DND-41 (cell line): ENCODE measurements around the gene PRKAG2.

ENCODE experiments used
- CTCF ChIP-seq: IDR thresholded peaks from 2 replicates; pipeline ENCODE4 v1.5.1; 2012; ENCODE audit warnings: borderline replicate concordance, low read length, moderate library complexity, mild to moderate bottlenecking; ENCODE audit not compliant: poor library complexity, severe bottlenecking; ENCODE audit errors: extremely low read depth
- EZH2 ChIP-seq: IDR thresholded peaks from 3 replicates; pipeline ENCODE4 v1.6.1; 2012; ENCODE audit warnings: borderline replicate concordance, low read depth, mild to moderate bottlenecking, moderate library complexity, low read length, inconsistent platforms; ENCODE audit not compliant: severe bottlenecking

GRCh38 chr7:151876899-151877777 lies at the start of gene PRKAG2:
- TF ChIP-seq CTCF (no peak), EZH2 (no peak)
